Trophoblast cell (in vitro differentiated cells and primary cell): Measurements from ENCODE around the gene ADARB1.

Experiments
- DNase-seq, 2 donors: peaks; one replicate each; pipeline ENCODE4 v3.0.0-alpha.2; 2016
- H2AFZ ChIP-seq: 2 replicates; pipeline ENCODE4 v1.6.1; 2013; ENCODE audit warnings: low read length, moderate library complexity, mild to moderate bottlenecking; ENCODE audit not compliant: insufficient read depth, poor library complexity
- H2AK5ac ChIP-seq: 2 replicates; pipeline ENCODE4 v1.6.1; 2013; ENCODE audit warnings: mild to moderate bottlenecking, low read length
- H2BK120ac ChIP-seq: 2 replicates; pipeline ENCODE4 v1.6.1; 2013; ENCODE audit warnings: low read length, mild to moderate bottlenecking, moderate library complexity; ENCODE audit not compliant: insufficient read depth, poor library complexity
- H2BK12ac ChIP-seq: 2 replicates; pipeline ENCODE4 v1.6.1; 2013; ENCODE audit warnings: mild to moderate bottlenecking, low read length, moderate library complexity
- H2BK5ac ChIP-seq: 2 replicates; pipeline ENCODE4 v1.6.1; 2013; ENCODE audit warnings: low read length, low read depth, moderate library complexity, mild to moderate bottlenecking; ENCODE audit not compliant: poor library complexity
- H3K14ac ChIP-seq: 2 replicates; pipeline ENCODE4 v1.6.1; 2013; ENCODE audit warnings: mild to moderate bottlenecking, low read length
- H3K18ac ChIP-seq: 2 replicates; pipeline ENCODE4 v1.6.1; 2013; ENCODE audit warnings: mild to moderate bottlenecking, low read length
- H3K23ac ChIP-seq: 2 replicates; pipeline ENCODE4 v1.6.1; 2013; ENCODE audit warnings: low read length
- H3K27ac ChIP-seq: 2 replicates; pipeline ENCODE4 v1.5.1; 2013; ENCODE audit warnings: low read depth, mild to moderate bottlenecking, inconsistent platforms, low read length, moderate library complexity
- H3K27me3 ChIP-seq: 2 replicates; pipeline ENCODE4 v1.6.1; 2013; ENCODE audit warnings: inconsistent platforms, mild to moderate bottlenecking, low read length, moderate library complexity; ENCODE audit not compliant: insufficient read depth
- H3K36me3 ChIP-seq, 2 experiments: 1 replicate in 1 of 2; 2 replicates in 1 of 2; pipeline ENCODE4 v1.6.1; 2013; ENCODE audit warnings: low read length in 2 of 2, mild to moderate bottlenecking in 2 of 2, moderate library complexity in 1 of 2; ENCODE audit not compliant: insufficient read depth in 2 of 2, control insufficient read depth in 1 of 2
- H3K4ac ChIP-seq: 2 replicates; pipeline ENCODE4 v1.6.1; 2013; ENCODE audit warnings: low read depth, mild to moderate bottlenecking, low read length, moderate library complexity
- H3K4me1 ChIP-seq, 2 experiments: 1 replicate in 1 of 2; 2 replicates in 1 of 2; pipeline ENCODE4 v1.6.1; 2013; ENCODE audit warnings: low read length in 2 of 2, mild to moderate bottlenecking in 2 of 2, moderate library complexity in 1 of 2; ENCODE audit not compliant: insufficient read depth in 2 of 2, control insufficient read depth in 1 of 2
- H3K4me2 ChIP-seq: 2 replicates; pipeline ENCODE4 v1.6.1; 2013; ENCODE audit warnings: inconsistent platforms, mild to moderate bottlenecking, low read length, moderate library complexity
- H3K4me3 ChIP-seq: 2 replicates; pipeline ENCODE4 v1.5.1; 2013; ENCODE audit warnings: mild to moderate bottlenecking, low read depth, low read length, inconsistent platforms
- H3K79me1 ChIP-seq: one replicate; pipeline ENCODE4 v1.6.1; 2013; ENCODE audit warnings: low read length
- H3K79me2 ChIP-seq: 2 replicates; pipeline ENCODE4 v1.6.1; 2013; ENCODE audit warnings: low read length, mild to moderate bottlenecking; ENCODE audit not compliant: control insufficient read depth, insufficient read depth, poor library complexity
- H3K9ac ChIP-seq: 2 replicates; pipeline ENCODE4 v1.6.1; 2013; ENCODE audit warnings: mild to moderate bottlenecking, low read length
- H3K9me3 ChIP-seq: 2 replicates; pipeline ENCODE4 v1.6.1; 2013; ENCODE audit warnings: low read depth, mild to moderate bottlenecking, control low read depth, inconsistent platforms, low read length; ENCODE audit not compliant: insufficient read depth
- H4K12ac ChIP-seq: 2 replicates; pipeline ENCODE4 v1.6.1; 2013; ENCODE audit warnings: low read depth, mild to moderate bottlenecking, low read length, moderate library complexity
- H4K8ac ChIP-seq: 2 replicates; pipeline ENCODE4 v1.6.1; 2013; ENCODE audit warnings: low read depth, mild to moderate bottlenecking, low read length, moderate library complexity
- H4K91ac ChIP-seq: one replicate; pipeline ENCODE4 v1.6.1; 2013; ENCODE audit warnings: low read depth, mild to moderate bottlenecking, low read length, moderate library complexity
- WGBS: extraction: QIAGEN DNeasy Blood & Tissue Kit; methylation state at CpG from one replicate; pipeline ENCODE4 v1.1.7; 2013; ENCODE audit warnings: missing lambda C conversion rate; ENCODE audit not compliant: insufficient read length, insufficient coverage; ENCODE audit errors: extremely low coverage; 5-methylcytosine and 5-hydroxymethylcytosine counted together

ADARB1 gene

DNA sequence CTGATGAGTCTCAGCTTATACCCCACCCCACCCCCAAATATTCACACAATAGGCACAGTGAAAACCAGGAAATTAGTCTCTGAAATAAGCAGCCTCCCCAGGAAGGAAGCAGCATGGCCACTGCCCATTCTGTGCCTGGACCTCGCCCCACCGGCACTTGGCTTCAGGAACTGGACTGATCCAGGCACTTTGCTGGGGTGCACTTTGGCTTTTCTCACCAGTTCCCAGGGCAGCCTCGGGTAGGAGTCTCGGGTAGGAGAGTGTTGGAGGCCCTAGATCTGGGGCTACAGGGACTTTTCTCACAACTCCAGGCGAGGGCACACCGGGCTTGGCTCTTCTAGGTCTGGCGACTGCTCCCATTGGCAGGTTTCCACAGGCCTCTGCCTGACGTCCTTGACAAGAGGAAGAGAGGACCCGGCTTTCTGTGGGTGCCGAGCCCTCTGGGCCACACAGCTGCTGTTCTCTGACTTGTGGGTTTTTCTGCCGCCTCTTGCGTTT lies 18.7 kb downstream of the ADARB1 start:
- WGBS: no CpG with 5 or more reads among the region's 12 CpGs
- Histone ChIP-seq H4K8ac (no peak overlapping the region), H3K4me2 (no peak overlapping the region), H3K23ac (no peak overlapping the region), H2BK120ac (no peak overlapping the region), H2BK5ac (no peak overlapping the region), H2BK12ac (no peak overlapping the region), H3K4me1 (peaks cover 18 to 23% of the 10 kb centered on the region in 2 experiments), H3K36me3 (peaks cover 0 to 1% of the 10 kb centered on the region in 2 experiments), H3K9ac (no peak overlapping the region), H3K14ac (no peak overlapping the region), H3K79me1 (no peaks in the 10 kb centered on the region), H3K27me3 (no peaks in the 10 kb centered on the region), H2AK5ac (no peak overlapping the region), H3K4me3 (no peak overlapping the region), H3K18ac (no peak overlapping the region), H4K91ac (no peak overlapping the region), H4K12ac (no peak overlapping the region), H3K9me3 (no peaks in the 10 kb centered on the region), H3K4ac (no peak overlapping the region), H3K79me2 (no peaks in the 10 kb centered on the region), H3K27ac (no peak overlapping the region), H2AFZ (no peak overlapping the region)
- no peak for DNase-seq

- no peak overlapping the region for H4K12ac ChIP-seq
- no peak overlapping the region for H4K8ac ChIP-seq
- H3K27me3 ChIP-seq: no peaks in the 10 kb centered on the region
- no peaks in the 10 kb centered on the region for H3K9me3 ChIP-seq
- no peak overlapping the region for H3K9ac ChIP-seq
- H3K4me1 ChIP-seq: peaks cover 18 to 21% of the 10 kb centered on the region in 2 experiments
- no peaks in the 10 kb centered on the region for H3K79me1 ChIP-seq
- H4K91ac ChIP-seq: no peak overlapping the region
- WGBS: no CpG with 5 or more reads among the region's 7 CpGs
- no peak overlapping the region for H3K27ac ChIP-seq
- no peak for DNase-seq
- no peak overlapping the region for H2BK12ac ChIP-seq
- peaks cover 0 to 2% of the 10 kb centered on the region in 2 experiments for H3K36me3 ChIP-seq
- no peak overlapping the region for H2AFZ ChIP-seq
- no peak overlapping the region for H3K14ac ChIP-seq
- H3K23ac ChIP-seq: peak overlapping the region; percentile 86
- H3K18ac ChIP-seq: no peak overlapping the region
- no peaks in the 10 kb centered on the region for H3K79me2 ChIP-seq
- H2AK5ac ChIP-seq: no peak overlapping the region
- H3K4ac ChIP-seq: no peak overlapping the region
- no peak overlapping the region for H2BK5ac ChIP-seq
- no peak overlapping the region for H3K4me3 ChIP-seq
- no peak overlapping the region for H2BK120ac ChIP-seq
- no peak overlapping the region for H3K4me2 ChIP-seq
Measured at GRCh38 chr21:45094412-45094811, 20.0 kb downstream of the ADARB1 start.

GRCh38 chr21:45095505-45095904 lies 21.1 kb downstream of the ADARB1 start:
- Histone ChIP-seq H2BK120ac (no peak overlapping the region), H3K23ac (no peak overlapping the region)
- WGBS: no CpG with 5 or more reads among the region's 11 CpGs

GRCh38 chr21:45096217-45096616 lies 21.8 kb downstream of the ADARB1 start:
- H3K9me3 ChIP-seq: no peaks in the 10 kb centered on the region
- peaks cover 18 to 21% of the 10 kb centered on the region in 2 experiments for H3K4me1 ChIP-seq
- no peak overlapping the region for H2AK5ac ChIP-seq
- H3K79me2 ChIP-seq: no peaks in the 10 kb centered on the region
- no peak overlapping the region for H2BK120ac ChIP-seq
- H3K4ac ChIP-seq: no peak overlapping the region
- no peak overlapping the region for H4K91ac ChIP-seq
- H2BK12ac ChIP-seq: no peak overlapping the region
- no peak overlapping the region for H3K23ac ChIP-seq
- no peaks in the 10 kb centered on the region for H3K79me1 ChIP-seq
- H3K27me3 ChIP-seq: no peaks in the 10 kb centered on the region
- no peak overlapping the region for H4K12ac ChIP-seq
- H2BK5ac ChIP-seq: no peak overlapping the region
- DNase-seq: no peak
- WGBS: no CpG with 5 or more reads among the region's 5 CpGs
- H3K36me3 ChIP-seq: peaks cover 0 to 2% of the 10 kb centered on the region in 2 experiments
- H3K18ac ChIP-seq: no peak overlapping the region
- no peak overlapping the region for H2AFZ ChIP-seq
- H4K8ac ChIP-seq: no peak overlapping the region
- no peak overlapping the region for H3K14ac ChIP-seq
- no peak overlapping the region for H3K4me3 ChIP-seq
- H3K4me2 ChIP-seq: no peak overlapping the region
- no peak overlapping the region for H3K27ac ChIP-seq
- H3K9ac ChIP-seq: peak overlapping the region; percentile 23

More at GRCh38 chr21:45095505-45095904, 21.1 kb downstream of the ADARB1 start:
- no peak overlapping the region for H2AFZ ChIP-seq
- H3K4ac ChIP-seq: no peak overlapping the region
- no peak overlapping the region for H3K4me2 ChIP-seq
- no peak overlapping the region for H3K14ac ChIP-seq
- no peak overlapping the region for H3K9ac ChIP-seq
- no peak overlapping the region for H4K8ac ChIP-seq
- no peak overlapping the region for H3K27ac ChIP-seq
- peaks cover 0 to 2% of the 10 kb centered on the region in 2 experiments for H3K36me3 ChIP-seq
- H3K79me1 ChIP-seq: no peaks in the 10 kb centered on the region
- H2AK5ac ChIP-seq: no peak overlapping the region
- peaks cover 18 to 21% of the 10 kb centered on the region in 2 experiments for H3K4me1 ChIP-seq
- H4K91ac ChIP-seq: no peak overlapping the region
- H3K18ac ChIP-seq: no peak overlapping the region
- no peaks in the 10 kb centered on the region for H3K79me2 ChIP-seq
- no peak overlapping the region for H4K12ac ChIP-seq
- H2BK5ac ChIP-seq: no peak overlapping the region
- no peak overlapping the region for H3K4me3 ChIP-seq
- H3K27me3 ChIP-seq: no peaks in the 10 kb centered on the region
- no peak for DNase-seq
- no peak overlapping the region for H2BK12ac ChIP-seq
- H3K9me3 ChIP-seq: no peaks in the 10 kb centered on the region
